RWPE2 (cell line): ENCODE results near the gene CRB2.

ENCODE experiments used
- ATAC-seq: fragments of 200-7000 bp; cut with Tn5 transposase; 3 replicates; pipeline ENCODE4 v1.9.1; 2021; ENCODE audit warnings: low read depth
- DNase-seq: peaks from one replicate; pipeline ENCODE4 v3.0.0-alpha.2; 2020; ENCODE audit warnings: low spot score
- H3K27ac ChIP-seq: fragments of 450-650 bp; 2 replicates; pipeline ENCODE4 v1.5.1; 2017; ENCODE audit warnings: mild to moderate bottlenecking; ENCODE audit not compliant: poor library complexity, severe bottlenecking
- H3K27me3 ChIP-seq: fragments of 250-450 bp; sonication (Bioruptor Pico); 2 replicates; pipeline ENCODE4 v1.5.1; 2021; ENCODE audit warnings: mild to moderate bottlenecking, moderate library complexity; ENCODE audit not compliant: insufficient read depth, poor library complexity, severe bottlenecking
- H3K36me3 ChIP-seq: fragments of 250-450 bp; sonication (Bioruptor Pico); 2 replicates; pipeline ENCODE4 v1.5.1; 2020; ENCODE audit warnings: low read depth, mild to moderate bottlenecking, moderate library complexity
- H3K4me1 ChIP-seq: fragments of 250-450 bp; sonication (Bioruptor Pico); 2 replicates; pipeline ENCODE4 v1.5.1; 2021; ENCODE audit warnings: mild to moderate bottlenecking, moderate library complexity; ENCODE audit not compliant: insufficient read depth, poor library complexity, severe bottlenecking
- H3K4me3 ChIP-seq: fragments of 250-450 bp; sonication (Bioruptor Pico); 2 replicates; pipeline ENCODE4 v1.5.1; 2021; ENCODE audit warnings: mild to moderate bottlenecking, moderate library complexity; ENCODE audit not compliant: severe bottlenecking
- H3K9me3 ChIP-seq: fragments of 250-450 bp; sonication (Bioruptor Pico); 2 replicates; pipeline ENCODE4 v1.5.1; 2021; ENCODE audit warnings: mild to moderate bottlenecking, moderate library complexity; ENCODE audit not compliant: severe bottlenecking
- CTCF ChIP-seq: fragments of 450-650 bp; IDR thresholded peaks from one replicate; pipeline ENCODE4 v1.5.1; 2017; ENCODE audit warnings: mild to moderate bottlenecking, moderate library complexity; ENCODE audit not compliant: poor library complexity, severe bottlenecking

The CRB2 gene

GRCh38 chr9:123334639-123335038 lies 21.4 kb upstream of the CRB2 start:
- no peaks in the 10 kb centered on the region for H3K27me3 ChIP-seq
- H3K27ac ChIP-seq, result no peak overlapping the region
- no peaks in the 10 kb centered on the region for H3K4me1 ChIP-seq
- H3K9me3 ChIP-seq, result no peaks in the 10 kb centered on the region
- ATAC-seq, result no peak
- TF ChIP-seq CTCF, result no peak
- no peaks in the 10 kb centered on the region for H3K36me3 ChIP-seq
- no peak overlapping the region for H3K4me3 ChIP-seq
- no peak for DNase-seq

- DNase-seq, result no peak
- H3K27me3 ChIP-seq, result no peaks in the 10 kb centered on the region
- TF ChIP-seq CTCF, result no peak
- H3K4me1 ChIP-seq, result no peaks in the 10 kb centered on the region
- ATAC-seq, result peak; percentile 68
- H3K4me3 ChIP-seq, result no peak overlapping the region
- H3K27ac ChIP-seq, result no peak overlapping the region
- H3K36me3 ChIP-seq, result no peaks in the 10 kb centered on the region
- H3K9me3 ChIP-seq, result no peaks in the 10 kb centered on the region
Observed at GRCh38 chr9:123335193-123335985, 20.6 kb upstream of the CRB2 start.

- Histone ChIP-seq H3K4me3 (no peak overlapping the region), H3K27ac (no peak overlapping the region)
- no peak for ATAC-seq
Observed at GRCh38 chr9:123335986-123336329, 20.0 kb upstream of the CRB2 start.

GRCh38 chr9:123336449-123336848 lies 19.5 kb upstream of the CRB2 start:
- no peak for DNase-seq
- Histone ChIP-seq H3K4me3 (no peak overlapping the region), H3K27me3 (no peaks in the 10 kb centered on the region), H3K4me1 (no peaks in the 10 kb centered on the region), H3K9me3 (no peaks in the 10 kb centered on the region), H3K36me3 (no peaks in the 10 kb centered on the region), H3K27ac (no peak overlapping the region)
- peak; percentile 40; the same call in 1 of the 3 replicates for ATAC-seq
- no peak for TF ChIP-seq CTCF

More at GRCh38 chr9:123335986-123336329, 20.0 kb upstream of the CRB2 start:
- TF ChIP-seq CTCF, result no peak
- Histone ChIP-seq H3K9me3 (no peaks in the 10 kb centered on the region), H3K36me3 (no peaks in the 10 kb centered on the region), H3K4me1 (no peaks in the 10 kb centered on the region), H3K27me3 (no peaks in the 10 kb centered on the region)
- no peak for DNase-seq

GRCh38 chr9:123336959-123337358 lies 19.0 kb upstream of the CRB2 start:
- no peaks in the 10 kb centered on the region for H3K4me1 ChIP-seq
- no peak for TF ChIP-seq CTCF
- no peak overlapping the region for H3K27ac ChIP-seq
- H3K27me3 ChIP-seq, result no peaks in the 10 kb centered on the region
- H3K4me3 ChIP-seq, result no peak overlapping the region
- H3K9me3 ChIP-seq, result no peaks in the 10 kb centered on the region
- DNase-seq (no peak), ATAC-seq (no peak)
- no peaks in the 10 kb centered on the region for H3K36me3 ChIP-seq
